Left kidney (tissue), 2 donors: Measurements from ENCODE around the gene PCDH9. TPM values are rescaled to one million over a fixed set of nuclear protein-coding genes. Genes with fewer than 3 reads are reported as not detected.
A peak's percentile ranks its signal among the peaks of the same experiment; 100 is the strongest.

Source experiments
- DNase-seq: peaks from one replicate; pipeline ENCODE4 v3.0.0-alpha.2; 2013
- polyA plus RNA-seq: library from polyadenylated mRNA; unstranded; fragments of 120-200 nt; gene quantifications from one replicate; pipeline ENCODE4 v1.2.1, GENCODE V29; 2013; ENCODE audit not compliant: insufficient read length

The PCDH9 gene
- polyA plus RNA-seq, 1 donor: 15.3 TPM

- no peak for DNase-seq
Measured at GRCh38 chr13:66971004-66971403, 259.1 kb downstream of the PCDH9 start.

GRCh38 chr13:66969291-66969690, 260.8 kb downstream of the PCDH9 start:
- no peak for DNase-seq

GRCh38 chr13:66967811-66968597, 262.1 kb downstream of the PCDH9 start:
- no peak for DNase-seq

- no peak for DNase-seq
Measured at GRCh38 chr13:66965181-66965580, 265.0 kb downstream of the PCDH9 start.

GRCh38 chr13:66962953-66963352, 267.2 kb downstream of the PCDH9 start:
- no peak for DNase-seq

GRCh38 chr13:66958611-66959010, 271.5 kb downstream of the PCDH9 start:
- DNase-seq: no peak

GRCh38 chr13:66952507-66952906, 277.6 kb downstream of the PCDH9 start:
- DNase-seq: no peak

- no peak for DNase-seq
Measured at GRCh38 chr13:66951426-66951825, 278.7 kb downstream of the PCDH9 start.

GRCh38 chr13:66950666-66951065, 279.5 kb downstream of the PCDH9 start:
- no peak for DNase-seq

GRCh38 chr13:66948910-66949309, 281.2 kb downstream of the PCDH9 start:
- DNase-seq: no peak

- no peak for DNase-seq
Measured at GRCh38 chr13:66943530-66943929, 286.6 kb downstream of the PCDH9 start.

GRCh38 chr13:66940113-66940512, 290.0 kb downstream of the PCDH9 start:
- DNase-seq: no peak

- DNase-seq: no peak
Measured at GRCh38 chr13:66937423-66937822, 292.7 kb downstream of the PCDH9 start.

GRCh38 chr13:66933994-66934393, 296.1 kb downstream of the PCDH9 start:
- DNase-seq: no peak

GRCh38 chr13:66933527-66933926, 296.6 kb downstream of the PCDH9 start:
- no peak for DNase-seq

- no peak for DNase-seq
Measured at GRCh38 chr13:66927562-66927961, 302.6 kb downstream of the PCDH9 start.

- DNase-seq: no peak
Measured at GRCh38 chr13:66926851-66927524, 303.1 kb downstream of the PCDH9 start.

- no peak for DNase-seq
Measured at GRCh38 chr13:66926200-66926850, 303.8 kb downstream of the PCDH9 start.

- peak; percentile 5 for DNase-seq
Measured at GRCh38 chr13:66922444-66922843, 307.7 kb downstream of the PCDH9 start.

- DNase-seq: no peak
Measured at GRCh38 chr13:66921437-66921836, 308.7 kb downstream of the PCDH9 start.

GRCh38 chr13:66915596-66916185, 314.4 kb downstream of the PCDH9 start:
- DNase-seq: no peak

GRCh38 chr13:66914155-66914554, 316.0 kb downstream of the PCDH9 start:
- no peak for DNase-seq

- DNase-seq: no peak
Measured at GRCh38 chr13:66911411-66911939, 318.7 kb downstream of the PCDH9 start.
